HepG2 (cell line): ENCODE measurements around the gene GALNT17. TPM values are rescaled to one million over a fixed set of nuclear protein-coding genes. Genes with fewer than 3 reads are reported as not detected.

Experiments
- ATAC-seq: fragments of 200-7000 bp; cut with Tn5 transposase; 3 replicates; pipeline ENCODE4 v1.9.1; 2020; ENCODE audit warnings: mild to moderate bottlenecking, moderate library complexity
- BruUV-seq: library from RNA; stranded (reverse); fragments of 400-500 nt; replicated peaks from 2 replicates; lab custom pipeline; 2021; lab: Mats Ljungman, UMichigan
- CTCF ChIA-PET: fragments of 300-600 bp; formaldehyde crosslinking; extraction: SDS; loops from one replicate; lab custom pipeline; 2021; ENCODE audit warnings: low total read pairs, inconsistent platforms, low intra/inter-chr PET ratio; lab: Yijun Ruan, JAX
- POLR2A ChIA-PET: fragments of 350-600 bp; sonication (Branson Sonifier 250); formaldehyde crosslinking; loops from one replicate; lab custom pipeline; 2020; ENCODE audit warnings: antibody characterized with exemption, inconsistent platforms; lab: Yijun Ruan, JAX
- DNase-seq: peaks from one replicate; pipeline ENCODE4 v3.0.0-alpha.2; 2015; ENCODE audit warnings: low spot score
- FAIRE-seq: peaks from 3 replicates; lab custom pipeline; 2011; peaks lifted over from hg19 to GRCh38; lab: Jason Lieb, UNC
- H2AFZ ChIP-seq: one replicate; pipeline ENCODE4 v1.6.1; 2011; ENCODE audit warnings: low read length, inconsistent platforms
- H3K27ac ChIP-seq: fragments of 300-600 bp; 3 replicates; pipeline ENCODE4 v1.8.0; 2011; ENCODE audit warnings: mixed run types, mild to moderate bottlenecking, mixed read lengths, low read length, inconsistent platforms; ENCODE audit not compliant: insufficient read depth; ENCODE audit errors: extremely low read length
- H3K27me3 ChIP-seq, 2 experiments: fragments of 200-600 bp in 1 of 2; 2 replicates in 1 of 2; 3 replicates in 1 of 2; pipeline versions ENCODE4 v1.6.0 to v1.8.0; 2011; ENCODE audit warnings: low read length in 2 of 2, mild to moderate bottlenecking in 2 of 2, moderate library complexity in 2 of 2, inconsistent platforms in 1 of 2; ENCODE audit not compliant: insufficient read depth in 2 of 2, control insufficient read depth in 1 of 2
- H3K36me3 ChIP-seq, 2 experiments: fragments of 200-600 bp in 1 of 2; replicated peaks in 1 of 2; 2 replicates in 1 of 2; 3 replicates in 1 of 2; pipeline versions ENCODE4 v1.5.1 to v1.8.0; 2011; ENCODE audit warnings: low read length in 2 of 2, inconsistent platforms in 1 of 2; ENCODE audit not compliant: insufficient read depth in 2 of 2, control insufficient read depth in 1 of 2
- H3K4me1 ChIP-seq: 2 replicates; pipeline ENCODE4 v1.5.1; 2012; ENCODE audit warnings: low read length, inconsistent platforms; ENCODE audit not compliant: insufficient read depth
- H3K4me2 ChIP-seq: 2 replicates; pipeline ENCODE4 v1.6.0; 2011; ENCODE audit warnings: low read depth, low read length, inconsistent platforms
- H3K4me3 ChIP-seq, 3 experiments: fragments of 200-600 bp in 1 of 3; sonication (generic), shearing (Covaris generic) in 1 of 3; replicated peaks in 1 of 3; 2 replicates each; pipeline ENCODE4 v1.5.1; 2011 to 2016; ENCODE audit warnings: low read length in 3 of 3, inconsistent platforms in 2 of 3, low read depth in 2 of 3, mild to moderate bottlenecking in 2 of 3, control low read depth in 1 of 3, mixed read lengths in 1 of 3; ENCODE audit not compliant: insufficient read depth in 1 of 3
- H3K79me2 ChIP-seq: one replicate; pipeline ENCODE4 v1.6.1; 2011; ENCODE audit warnings: low read length, inconsistent platforms; ENCODE audit not compliant: insufficient read depth
- H3K9ac ChIP-seq: 2 replicates; pipeline ENCODE4 v1.6.0; 2011; ENCODE audit warnings: mild to moderate bottlenecking, low read depth, low read length, inconsistent platforms; ENCODE audit not compliant: insufficient read depth
- H3K9me3 ChIP-seq: 2 replicates; pipeline ENCODE4 v1.5.1; 2012; ENCODE audit warnings: mild to moderate bottlenecking, low read length
- H4K20me1 ChIP-seq: 2 replicates; pipeline ENCODE4 v1.6.0; 2011; ENCODE audit warnings: inconsistent platforms, mild to moderate bottlenecking, low read length, moderate library complexity; ENCODE audit not compliant: insufficient read depth
- CREM ChIP-seq, 2 experiments: sonication (generic) in 1 of 2; formaldehyde crosslinking in 1 of 2; IDR thresholded peaks; 2 replicates each; pipeline versions ENCODE4 v1.4.0 to v1.6.1; 2016 to 2020; ENCODE audit warnings: antibody characterized with exemption in 1 of 2, mild to moderate bottlenecking in 1 of 2, missing genetic modification reagents in 1 of 2
- FOXA1 ChIP-seq, 2 experiments: fragments of 450-650 bp in 1 of 2; sonication (generic) in 1 of 2; formaldehyde crosslinking in 1 of 2; IDR thresholded peaks; 2 replicates each; pipeline versions ENCODE4 v1.4.0 to v1.6.1; 2016 to 2020; ENCODE audit warnings: missing genetic modification reagents in 1 of 2
- IKZF4 ChIP-seq: sonication (generic); formaldehyde crosslinking; IDR thresholded peaks from 2 replicates; pipeline ENCODE4 v1.5.1; 2020; ENCODE audit warnings: borderline replicate concordance, mild to moderate bottlenecking, low read depth, missing genetic modification reagents; ENCODE audit errors: not compliant biosample characterization
- KAT8 ChIP-seq: IDR thresholded peaks from 2 replicates; pipeline ENCODE4 v1.6.1; 2016; ENCODE audit warnings: missing genetic modification reagents, missing compliant biosample characterization
- MIER3 ChIP-seq: IDR thresholded peaks from 2 replicates; pipeline ENCODE4 v1.6.1; 2016; ENCODE audit warnings: missing compliant biosample characterization, borderline replicate concordance
- PHF5A ChIP-seq: IDR thresholded peaks from one replicate; pipeline ENCODE4 v1.6.1; 2018; ENCODE audit warnings: low read depth, missing genetic modification reagents; ENCODE audit not compliant: unreplicated experiment
- RAD21 ChIP-seq: fragments of 450-650 bp; formaldehyde crosslinking; IDR thresholded peaks from 2 replicates; pipeline ENCODE4 v1.5.0; 2020; ENCODE audit warnings: mild to moderate bottlenecking
- REL ChIP-seq: sonication (generic); formaldehyde crosslinking; conservative IDR thresholded peaks from 2 replicates; pipeline ENCODE4 v1.8.0; 2022; ENCODE audit warnings: mild to moderate bottlenecking, missing genetic modification reagents, moderate library complexity
- SAFB2 ChIP-seq: sonication (generic); formaldehyde crosslinking; IDR thresholded peaks from 2 replicates; pipeline ENCODE4 v1.5.1; 2020; ENCODE audit warnings: missing genetic modification reagents, low read depth, mild to moderate bottlenecking, borderline replicate concordance
- SMAD3 ChIP-seq: sonication (generic); formaldehyde crosslinking; IDR thresholded peaks from 2 replicates; pipeline ENCODE4 v1.4.0; 2020; ENCODE audit warnings: missing genetic modification reagents
- ZC3H13 ChIP-seq: sonication (generic); formaldehyde crosslinking; IDR thresholded peaks from 2 replicates; pipeline ENCODE4 v1.8.1; 2023; ENCODE audit warnings: mild to moderate bottlenecking, missing genetic modification reagents, moderate library complexity
- ZFP62 ChIP-seq: sonication (generic); formaldehyde crosslinking; IDR thresholded peaks from 2 replicates; pipeline ENCODE4 v1.4.0; 2020; ENCODE audit warnings: missing genetic modification reagents
- ZFX ChIP-seq: sonication (generic); formaldehyde crosslinking; IDR thresholded peaks from 2 replicates; pipeline ENCODE4 v1.4.0; 2020; ENCODE audit warnings: mild to moderate bottlenecking, low read depth, missing genetic modification reagents, moderate library complexity
- ZNF138 ChIP-seq: sonication (generic); formaldehyde crosslinking; IDR thresholded peaks from 2 replicates; pipeline ENCODE4 v1.5.0; 2020; ENCODE audit warnings: mild to moderate bottlenecking, low read depth, missing genetic modification reagents
- ZNF276 ChIP-seq: sonication (generic); formaldehyde crosslinking; IDR thresholded peaks from 2 replicates; pipeline ENCODE4 v1.4.0; 2020; ENCODE audit warnings: mild to moderate bottlenecking, low read depth, missing genetic modification reagents
- ZNF446 ChIP-seq: sonication (generic); formaldehyde crosslinking; IDR thresholded peaks from 2 replicates; pipeline ENCODE4 v1.5.0; 2020; ENCODE audit warnings: mild to moderate bottlenecking, missing genetic modification reagents
- ZNF549 ChIP-seq: sonication (generic); formaldehyde crosslinking; IDR thresholded peaks from 2 replicates; pipeline ENCODE4 v1.5.0; 2020; ENCODE audit warnings: missing genetic modification reagents
- ZNF782 ChIP-seq: sonication (generic); formaldehyde crosslinking; IDR thresholded peaks from 2 replicates; pipeline ENCODE4 v1.4.0; 2020; ENCODE audit warnings: missing genetic modification reagents, mild to moderate bottlenecking, borderline replicate concordance
- ZNF790 ChIP-seq: sonication (generic); formaldehyde crosslinking; IDR thresholded peaks from 2 replicates; pipeline ENCODE4 v1.8.0; 2022; ENCODE audit warnings: missing genetic modification reagents, mild to moderate bottlenecking, borderline replicate concordance
- WGBS: methylation state at CpG from one replicate; pipeline ENCODE4 v1.1.6; 2017; ENCODE audit warnings: low lambda C conversion rate; 5-methylcytosine and 5-hydroxymethylcytosine counted together
- in situ Hi-C: cut with HindIII; loops from 2 replicates; pipeline ENCODE4 v1.10.0; 2017; ENCODE audit warnings: low pct_unique_long_range_greater_than_20kb; ENCODE audit not compliant: extremely low pct_ligation_motif_present
- intact Hi-C: fragments of 100-400 bp; cut with micrococcal nuclease; formaldehyde crosslinking; loops from one replicate; pipeline ENCODE4 v1.10.0; 2022; ENCODE audit not compliant: unreplicated experiment
- polyA plus RNA-seq, 8 experiments: library from polyadenylated mRNA; depleted of rRNA in 3 of 8; stranded (reverse) in 7 of 8; unstranded in 1 of 8; fragments of >200 nt; fragmentation: Illumina TruSeq in 4 of 8; extraction: Trizol in 4 of 8; gene quantifications; 2 replicates each; pipeline versions ENCODE4 v1.2.1 to v1.2.3, GENCODE V29; 2011 to 2016; ENCODE audit warnings: low read depth in 4 of 8, missing spikeins in 1 of 8, mixed read lengths in 1 of 8; ENCODE audit not compliant: insufficient read depth in 1 of 8
- total RNA-seq, 5 experiments: library from RNA; depleted of rRNA; stranded (reverse); fragments of >200 nt; fragmentation: Illumina TruSeq; extraction: Trizol; gene quantifications; 2 replicates each; pipeline ENCODE4 v1.2.3, GENCODE V29; 2016; ENCODE audit warnings: low read depth in 1 of 5

The GALNT17 gene
- total and polyA plus RNA-seq, 2 of the 13 experiments (the other 11 are each of a cell fraction or from before 2014, with no cell fraction given) = not detected

- H3K27me3 ChIP-seq = no peaks in the 10 kb centered on the region
- no peak overlapping the region for H3K9ac ChIP-seq
- no peak overlapping the region for H2AFZ ChIP-seq
- ChIA-PET CTCF (no interaction called here), POLR2A (no interaction called here)
- no peaks in the 10 kb centered on the region for H3K4me1 ChIP-seq
- FAIRE-seq = no peak
- 0 out of 2 replicates have a peak, but pooled peaks cover 7% of the 10 kb centered on the region for H3K9me3 ChIP-seq
- H3K79me2 ChIP-seq = no peaks in the 10 kb centered on the region
- in situ Hi-C loops (no loop called here), intact Hi-C loops (no loop called here)
- H3K4me2 ChIP-seq = no peak overlapping the region
- H3K4me3 ChIP-seq = no peak overlapping the region
- no peak for TF ChIP-seq ZNF790 (CRISPR knock-in tag)
- no peak for TF ChIP-seq PHF5A (CRISPR knock-in tag)
- no peak for TF ChIP-seq IKZF4 (CRISPR knock-in tag)
- no peak for TF ChIP-seq RAD21 (CRISPR knock-in tag)
- TF ChIP-seq ZNF276 (CRISPR knock-in tag) = no peak
- no peak for TF ChIP-seq MIER3 (CRISPR knock-in tag)
- no peak for TF ChIP-seq ZNF446 (CRISPR knock-in tag)
- TF ChIP-seq SMAD3 (CRISPR knock-in tag) = no peak
- no peak for TF ChIP-seq ZFP62 (CRISPR knock-in tag)
- TF ChIP-seq FOXA1 (IDR thresholded peaks at IDR 0.05) = no peak
- no peak for TF ChIP-seq FOXA1 (CRISPR knock-in tag; IDR thresholded peaks at IDR 0.05)
- TF ChIP-seq ZNF138 (CRISPR knock-in tag) = no peak
- no peak for TF ChIP-seq CREM (IDR thresholded peaks at IDR 0.05)
- TF ChIP-seq CREM (CRISPR knock-in tag; IDR thresholded peaks at IDR 0.05) = no peak
- TF ChIP-seq SAFB2 (CRISPR knock-in tag) = no peak
- no peak for TF ChIP-seq REL
- TF ChIP-seq KAT8 (CRISPR knock-in tag) = no peak
- no peak for TF ChIP-seq ZNF549 (CRISPR knock-in tag)
- no peak for TF ChIP-seq ZFX (CRISPR knock-in tag)
- no peak for TF ChIP-seq ZNF782 (CRISPR knock-in tag)
- no peak for TF ChIP-seq ZC3H13 (CRISPR knock-in tag)
- H3K36me3 ChIP-seq = no peaks in the 10 kb centered on the region
- WGBS = 36% methylated on average over 3 of the region's 3 CpGs
- DNase-seq = no peak
- ATAC-seq = no peak
- H4K20me1 ChIP-seq = no peaks in the 10 kb centered on the region
- no peak overlapping the region for H3K27ac ChIP-seq
- no TSS peak for BruUV-seq
Observed at GRCh38 chr7:71485586-71485985, 353.6 kb downstream of the GALNT17 start.
